ENCODE results near the gene LYPD6B.

DNA sequence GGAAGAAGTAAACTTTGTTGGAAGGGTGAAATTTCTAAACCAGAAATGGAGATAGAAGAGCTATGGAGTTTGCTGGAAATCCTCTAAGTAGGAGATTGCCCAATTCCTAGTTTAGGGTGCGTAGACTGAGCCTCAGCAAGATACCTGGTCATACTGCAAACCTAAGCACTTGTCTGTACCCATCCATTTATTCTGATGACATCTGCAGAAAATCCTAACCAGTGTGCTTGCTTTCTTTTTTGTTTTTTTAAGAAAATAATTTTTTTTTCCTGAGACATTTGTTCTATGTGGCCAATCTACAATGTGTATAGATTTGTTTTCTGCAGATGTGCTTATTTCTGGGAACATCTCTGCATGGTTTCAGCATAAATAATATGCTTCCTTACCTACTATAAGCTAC lies 144.7 kb downstream of the LYPD6B start:
- TF ChIP-seq EZH2 (IDR thresholded peaks at IDR 0.05), result no peak
- TF ChIP-seq POLR2AphosphoS5 (IDR thresholded peaks at IDR 0.05; ENCODE audit: borderline replicate concordance, low read depth, low read length), result no peak
